ENCODE results near the gene PRR5L.

GRCh38 chr11:36360318-36360717, 64.2 kb downstream of the PRR5L start:
- no peak for TF ChIP-seq POLR2A (IDR thresholded peaks at IDR 0.05)
- TF ChIP-seq CTCF (IDR thresholded peaks at IDR 0.05): no peak
